ENCODE results near the gene PTAFR. TPM values are rescaled to one million over a fixed set of nuclear protein-coding genes. Genes with fewer than 3 reads are reported as not detected.

Gene PTAFR
- total RNA-seq, 5 donors from 2014 or later (not counting 1 experiment from before 2014, with no cell fraction given), result 0.37 to 3.8 (median 0.95) TPM

DNA sequence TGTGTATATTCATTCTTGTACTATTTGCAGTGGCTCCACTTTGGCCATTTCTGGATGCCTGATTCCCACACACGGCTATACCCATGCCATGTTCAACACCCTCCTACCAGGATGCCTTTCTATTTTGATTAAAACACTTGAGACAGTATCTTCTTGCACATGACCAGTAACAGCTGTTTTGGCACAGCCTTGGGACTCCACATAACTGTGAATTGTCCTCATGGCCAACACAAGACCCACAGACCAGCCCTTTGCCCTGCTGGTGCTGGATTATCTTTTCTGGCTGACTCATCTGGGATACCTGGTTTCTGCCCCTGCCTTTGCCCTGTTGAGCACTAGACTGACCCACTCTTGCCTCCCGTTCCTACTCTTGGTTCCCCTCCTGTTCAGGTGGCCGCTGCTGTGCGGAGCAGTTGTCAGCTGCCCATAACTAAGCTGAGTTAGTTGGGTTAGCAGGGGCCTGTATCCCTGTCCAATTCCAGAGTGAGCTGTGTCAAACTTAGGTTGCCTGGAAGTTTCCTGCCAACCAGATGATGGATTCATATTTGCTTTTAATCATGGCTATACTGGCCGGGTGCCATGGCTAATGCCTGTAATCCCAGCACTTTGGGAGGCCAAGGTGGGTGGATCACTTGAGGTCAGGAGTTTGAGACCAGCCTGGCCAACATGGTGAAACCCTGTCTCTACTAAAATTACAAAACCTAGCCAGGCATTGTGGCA, 77.3 kb downstream of the PTAFR start:
- DNase-seq (no peak), ATAC-seq (replicated peaks in 1 of 4) (no peak)
- WGBS (ENCODE audit: insufficient coverage), result 95% methylated on average over 4 of the region's 5 CpGs
- Histone ChIP-seq H3K27me3 (replicated peaks in 1 of 2; ENCODE audit: control insufficient read depth in 2 of 2, extremely low read depth in 1 of 2, insufficient read depth in 2 of 2, low read length in 1 of 2) (peaks cover 0 to 9% of the 10 kb centered on the region in 2 experiments), H3K36me3 (ENCODE audit: control insufficient read depth in 2 of 2, extremely low read depth in 1 of 2, insufficient read depth in 1 of 2, low read length in 1 of 2) (no peaks in the 10 kb centered on the region), H3K4me3 (ENCODE audit: control insufficient read depth in 1 of 2, extremely low read depth in 1 of 2, low read length in 1 of 2) (no peak overlapping the region), H3K4me1 (ENCODE audit: control insufficient read depth in 1 of 2, extremely low read depth in 1 of 2, insufficient read depth in 2 of 2, low read length in 2 of 2) (no peaks in the 10 kb centered on the region), H3K27ac (ENCODE audit: low read length) (no peak overlapping the region), H3K9me3 (no peaks in the 10 kb centered on the region)
- Mint-ChIP-seq H3K9me3 (no peaks in the 10 kb centered on the region), H3K27me3 (peaks cover 2 to 5% of the 10 kb centered on the region in 2 donors), H3K4me3 (no peak overlapping the region), H3K4me1 (no peaks in the 10 kb centered on the region), H3K36me3 (no peaks in the 10 kb centered on the region), H3K27ac (no peak overlapping the region)
- ChIA-PET POLR2A (interaction anchor here in 1 of 2 donors (0.6 kb wide), 1 partner anchor 10 kb away, joined by 3 read pairs; no protein-coding TSS in a partner anchor), CTCF (no interaction called here)

Other genes with a start within 250 kb of the PTAFR start
- under 1 TPM in 4 of 5 donors, not detected in 1; 0.22 to 0.44 (median 0.33) TPM for gene SMPDL3B, start 241.7 kb downstream of the PTAFR start, total RNA-seq
- gene XKR8, start 216.7 kb downstream of the PTAFR start, total RNA-seq, result 10 to 100 TPM in 3 of 5 donors, 1 to 10 TPM in 2; 7.7 to 18.3 (median 14.4) TPM
- 10 to 100 TPM; 15.0 to 20.2 (median 16.7) TPM for gene EYA3, start 88.1 kb downstream of the PTAFR start, total RNA-seq
- 10 to 100 TPM; 61.8 to 68.0 (median 67.2) TPM for gene DNAJC8, start 56.3 kb upstream of the PTAFR start, total RNA-seq
- 100 to 1,000 TPM in 1 of 5 donors, 10 to 100 TPM in 4; 74.4 to 106 (median 93.5) TPM for gene ATP5IF1, start 59.4 kb upstream of the PTAFR start, total RNA-seq
- 10 to 100 TPM in 1 of 5 donors, 1 to 10 TPM in 4; 7.1 to 11.9 (median 8.6) TPM for gene SESN2, start 82.8 kb upstream of the PTAFR start, total RNA-seq
- 10 to 100 TPM in 3 of 5 donors, 1 to 10 TPM in 2; 3.9 to 16.3 (median 12.5) TPM for gene MED18, start 152.3 kb upstream of the PTAFR start, total RNA-seq
- 10 to 100 TPM; 25.5 to 32.6 (median 31.1) TPM for gene PHACTR4, start 193.1 kb upstream of the PTAFR start, total RNA-seq